Stimulated activated CD4-positive, alpha-beta T cell treated with anti-CD3 and anti-CD28 coated beads, Interleukin-4, amount 100 ng/mL, for 1 hour (primary cell): ENCODE data around the gene CDHR2.

ENCODE experiments used
- DNase-seq: peaks from one replicate; pipeline ENCODE4 v3.0.0-alpha.2; 2020

The CDHR2 gene

DNA sequence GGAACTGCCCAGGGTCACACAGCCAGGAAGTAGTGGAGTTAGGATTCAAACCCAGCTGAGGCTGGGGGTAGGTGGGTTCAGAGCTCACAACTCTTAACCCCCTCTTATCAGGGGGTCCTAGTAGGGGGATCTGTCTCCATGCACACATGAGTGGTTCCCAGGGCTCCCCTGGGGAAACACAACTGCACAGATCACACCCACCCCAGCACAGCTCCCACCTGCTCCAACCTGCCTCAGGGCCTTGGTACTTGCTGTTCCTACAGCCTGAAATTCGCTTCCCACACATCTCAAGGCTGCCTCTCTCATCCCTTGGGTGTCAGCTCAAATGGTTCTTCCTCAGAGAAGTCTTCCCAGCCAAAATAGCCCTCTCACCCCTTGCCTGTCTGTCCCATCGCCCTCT lies 76.4 kb downstream of the CDHR2 start:
- DNase-seq, result no peak

DNA sequence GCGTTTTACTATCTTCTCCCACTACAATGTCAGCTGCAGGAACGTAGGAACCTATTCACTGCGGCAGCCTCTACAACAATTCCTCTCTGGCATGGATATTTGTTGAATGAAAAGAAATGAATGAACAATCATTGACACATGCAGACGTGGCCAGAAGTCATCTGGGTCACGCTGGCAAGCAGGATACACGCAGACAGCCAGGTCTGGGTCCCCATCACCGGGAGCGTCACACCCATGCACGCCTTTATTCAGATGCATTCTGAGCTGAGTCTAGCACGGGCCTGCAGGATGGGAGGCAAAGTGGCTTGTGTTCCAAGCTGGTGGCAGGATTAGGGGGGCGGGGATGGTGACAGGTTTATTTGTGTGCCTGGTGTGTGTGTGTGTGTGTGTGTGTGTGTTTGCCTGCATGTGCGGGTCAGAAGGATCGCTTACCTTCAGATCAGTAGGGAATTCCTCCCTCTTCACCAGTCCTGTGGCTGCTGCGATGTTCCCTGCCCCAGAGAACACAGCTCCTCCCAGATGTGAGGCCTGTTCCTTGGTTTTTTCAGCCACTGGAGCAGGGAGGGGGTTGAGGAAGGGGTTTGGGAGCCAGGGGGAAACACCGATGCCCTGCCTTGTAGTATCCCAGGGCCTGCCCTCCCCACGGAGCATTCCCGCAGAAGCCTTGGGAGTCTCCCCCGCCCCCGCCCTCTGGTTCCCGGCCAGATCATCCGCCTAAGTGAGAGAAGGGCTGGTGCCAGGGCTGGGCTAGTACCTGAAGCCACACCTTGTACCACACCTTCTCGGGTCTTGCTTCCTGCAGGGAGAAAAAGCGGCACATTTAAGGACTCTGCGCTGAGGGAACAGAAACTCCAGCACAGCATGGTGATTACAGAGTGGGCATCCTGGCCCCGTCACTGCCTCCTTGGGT lies 77.1 kb downstream of the CDHR2 start:
- DNase-seq, result no peak

DNA sequence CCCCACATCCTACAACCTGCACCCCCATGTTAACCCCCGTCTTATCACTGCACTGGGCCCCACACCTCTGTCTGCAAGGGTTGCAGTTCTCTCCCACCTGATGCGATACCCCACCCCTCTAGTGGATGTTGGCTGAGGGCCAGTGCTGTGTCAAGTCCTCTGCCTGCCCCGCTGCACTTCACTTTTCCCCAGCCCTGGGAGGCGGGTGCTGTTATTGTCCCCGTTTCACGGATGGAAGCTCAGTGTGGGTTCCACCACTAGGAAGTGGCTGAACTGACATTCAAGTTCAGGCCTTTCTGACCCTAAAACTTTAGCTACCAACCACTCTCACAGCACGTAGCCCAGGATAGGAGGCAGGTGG lies 77.7 kb downstream of the CDHR2 start:
- no peak for DNase-seq

DNA sequence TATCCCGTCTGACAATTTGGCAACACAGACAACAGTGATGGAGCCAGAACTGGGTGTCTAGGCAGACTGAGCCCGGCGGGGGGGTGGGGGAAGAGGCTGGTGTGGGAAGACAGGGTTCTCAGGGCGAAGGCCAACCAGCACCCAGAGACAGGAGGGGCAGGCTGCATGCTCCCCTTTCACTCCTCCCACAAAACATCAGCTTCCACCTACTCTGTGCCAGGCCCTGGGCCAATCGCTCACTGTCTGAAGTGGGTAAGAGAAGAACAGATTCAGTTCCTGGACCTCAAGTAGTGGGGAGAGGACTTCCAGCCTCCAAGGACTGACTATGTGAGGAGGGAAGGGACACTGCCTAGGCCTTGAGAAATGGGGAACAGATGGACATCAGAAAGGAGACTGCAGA lies 78.4 kb downstream of the CDHR2 start:
- DNase-seq, result no peak

DNA sequence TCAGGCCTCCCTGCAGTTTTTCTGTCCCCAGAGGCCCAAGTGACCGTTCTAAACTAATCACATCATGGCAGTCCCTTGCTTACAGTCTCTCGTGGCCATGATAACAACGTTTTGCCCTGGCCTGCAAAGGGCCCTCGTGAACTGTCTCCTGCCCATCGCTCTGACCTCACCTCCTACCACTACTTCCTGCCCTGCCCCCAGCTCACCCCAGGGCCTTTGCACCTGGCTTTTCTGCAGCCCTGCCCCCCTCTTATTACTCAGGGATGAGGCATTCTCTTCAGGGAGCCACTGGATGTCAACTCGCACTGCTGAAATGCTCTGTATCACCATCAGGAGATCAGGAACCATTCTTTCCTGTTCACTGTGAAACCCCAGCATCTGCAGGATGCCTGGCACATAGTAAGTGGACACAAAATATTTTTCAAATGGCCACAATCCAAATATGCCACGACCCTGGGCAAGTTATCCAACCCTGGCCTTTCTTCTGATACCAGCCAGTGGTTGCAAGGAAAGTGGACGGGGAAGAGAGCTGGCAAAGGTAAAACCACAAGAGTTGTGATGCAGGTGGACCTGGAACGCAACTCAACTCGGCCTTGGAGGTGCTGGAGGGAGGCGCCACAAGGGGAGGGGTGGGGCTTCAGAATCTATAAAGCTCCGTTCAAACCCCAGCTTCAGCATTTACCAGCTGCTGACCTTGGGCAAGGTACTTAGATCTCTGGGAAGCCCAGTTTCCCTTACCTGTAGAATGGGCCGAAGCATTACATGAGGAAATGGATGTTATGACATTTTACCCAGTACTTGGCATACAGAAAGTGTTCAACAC lies 79.5 kb downstream of the CDHR2 start:
- DNase-seq, result no peak

DNA sequence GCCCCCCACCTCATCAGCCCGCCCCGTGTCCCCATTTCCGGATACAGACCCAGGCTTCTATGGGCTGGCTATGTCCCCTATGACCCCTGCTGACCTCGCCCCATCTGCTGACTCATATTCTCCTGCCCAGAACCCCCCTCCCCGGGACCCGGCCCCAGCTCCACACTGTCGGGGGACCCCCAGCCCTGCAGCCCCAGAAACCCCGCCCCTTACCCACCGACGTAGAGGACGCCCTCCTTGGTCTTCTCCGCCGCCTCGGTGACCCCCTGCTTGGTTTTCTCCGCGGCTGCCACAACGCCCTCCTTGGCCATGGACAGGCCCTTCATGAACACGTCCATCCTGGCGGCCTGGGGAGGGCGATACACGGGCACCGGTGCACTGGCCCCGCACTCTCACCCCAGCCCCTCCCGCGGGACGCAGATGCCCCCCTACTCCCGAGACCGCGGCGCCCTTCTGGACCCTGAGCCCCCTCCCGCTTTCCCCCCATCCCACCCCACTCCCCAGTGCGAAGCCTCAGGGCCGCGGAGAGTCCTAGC lies 80.2 kb downstream of the CDHR2 start:
- DNase-seq, result no peak

DNA sequence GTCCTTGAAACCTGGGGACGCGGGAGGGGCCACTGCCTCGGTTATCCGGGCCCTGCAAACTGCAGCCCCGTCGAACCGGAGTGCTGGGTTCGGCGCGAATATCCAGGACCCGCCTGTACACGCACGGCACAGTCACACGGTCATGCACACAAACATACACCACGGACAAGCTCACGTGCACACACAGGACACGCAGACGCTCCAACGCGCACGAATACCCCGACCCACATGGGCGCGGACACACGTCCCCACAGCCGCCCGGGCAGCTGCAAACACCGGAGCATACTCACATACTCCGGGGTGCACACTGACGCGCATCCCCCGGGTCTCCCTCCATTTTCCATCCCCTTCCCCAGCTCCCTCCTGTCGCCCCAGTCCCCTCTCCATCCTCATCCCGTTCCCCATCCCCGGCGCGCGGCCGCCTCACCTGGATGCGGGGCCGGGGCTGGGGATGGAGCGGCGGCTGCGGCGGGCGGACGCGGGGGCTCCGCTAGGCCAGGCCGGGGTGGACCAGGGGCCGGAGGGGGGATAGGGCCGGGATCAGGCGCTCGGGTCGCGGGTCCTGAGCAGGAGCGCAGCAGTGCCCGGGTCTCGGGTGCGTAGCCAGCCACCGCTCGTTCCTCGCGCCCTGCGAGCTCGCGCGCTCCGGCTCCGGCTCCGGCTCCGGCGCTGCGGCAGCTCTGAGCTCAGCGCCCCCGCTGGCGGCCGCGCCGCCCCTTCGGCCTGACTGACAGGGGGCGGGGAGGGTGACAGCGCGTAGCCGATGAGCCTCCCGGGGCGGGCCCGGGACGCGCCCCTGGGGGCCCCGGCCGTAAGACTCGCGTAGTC lies 80.9 kb downstream of the CDHR2 start, which contains the start of the genes EIF4E1B and SNCB:
TSS of gene EIF4E1B (plus strand) at position 823 of the 828 bp plus-strand sequence. CDS start 12,113 bp downstream, outside the sequence.
TSS of gene SNCB (minus strand) at position 682 of the 828 bp plus-strand sequence. CDS start 880 bp downstream, outside the sequence.
- peak; percentile 61 for DNase-seq

DNA sequence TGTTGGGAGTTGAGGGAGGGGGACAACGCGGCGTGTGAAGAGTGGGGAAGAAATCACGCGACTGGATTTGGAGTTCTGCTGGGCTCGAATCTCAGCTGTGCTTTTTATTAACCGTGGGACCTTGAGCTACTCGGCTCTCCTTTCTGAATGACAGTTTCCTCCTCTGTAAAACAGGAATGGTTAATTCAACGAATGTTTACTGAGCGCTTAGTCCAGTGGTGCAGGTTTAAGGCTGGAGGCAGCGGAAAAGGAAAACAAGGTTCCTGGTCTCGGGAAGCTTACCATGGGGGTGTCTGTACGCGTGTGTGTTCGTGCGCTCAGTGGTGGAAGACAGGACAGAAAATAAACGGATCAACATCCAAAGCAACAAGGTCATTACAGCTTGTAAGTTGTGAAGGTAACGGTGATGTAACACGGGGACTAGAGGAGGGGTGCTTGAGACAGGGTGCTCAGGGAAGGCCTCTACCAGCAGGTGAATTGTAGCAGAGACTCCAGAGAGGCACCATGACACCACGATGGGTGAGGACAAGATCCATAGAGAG lies 81.6 kb downstream of the CDHR2 start:
- no peak for DNase-seq

DNA sequence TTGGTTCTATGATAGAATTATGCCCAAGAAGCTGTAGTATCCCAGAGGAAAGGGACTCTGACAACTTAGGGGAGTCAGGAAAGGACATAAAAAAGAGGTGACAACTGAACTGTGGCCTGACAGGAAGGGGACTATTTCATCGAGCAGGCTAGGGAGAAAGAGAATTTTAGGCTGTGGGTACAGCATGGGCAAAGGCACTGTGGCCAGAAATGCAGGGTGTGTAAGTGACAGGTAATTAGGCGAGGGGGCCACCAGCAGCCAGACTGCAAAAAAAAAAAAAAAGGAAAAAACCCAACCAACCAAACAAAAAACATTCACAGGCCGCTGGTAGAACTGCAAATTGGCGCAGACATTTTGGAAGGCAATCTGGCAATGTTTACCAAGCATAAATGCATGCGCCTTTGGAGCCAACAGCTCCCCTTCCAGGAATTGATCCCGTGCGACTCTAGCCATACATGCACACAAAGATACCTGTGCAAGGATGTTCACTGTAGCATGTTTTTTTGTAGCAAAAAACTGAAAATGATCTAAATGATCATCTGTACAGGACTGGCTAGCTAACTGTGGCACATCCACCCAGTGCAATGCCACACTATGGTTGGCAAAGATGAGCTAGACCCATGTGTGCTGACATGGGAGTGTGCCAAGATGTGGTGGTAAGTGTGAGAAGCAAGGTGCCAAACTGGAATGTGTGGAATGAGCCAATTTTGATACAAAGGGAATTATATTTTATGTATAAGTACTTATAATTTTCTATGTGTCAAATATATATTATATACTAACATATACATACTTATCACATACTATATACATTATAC lies 82.5 kb downstream of the CDHR2 start:
- no peak for DNase-seq

DNA sequence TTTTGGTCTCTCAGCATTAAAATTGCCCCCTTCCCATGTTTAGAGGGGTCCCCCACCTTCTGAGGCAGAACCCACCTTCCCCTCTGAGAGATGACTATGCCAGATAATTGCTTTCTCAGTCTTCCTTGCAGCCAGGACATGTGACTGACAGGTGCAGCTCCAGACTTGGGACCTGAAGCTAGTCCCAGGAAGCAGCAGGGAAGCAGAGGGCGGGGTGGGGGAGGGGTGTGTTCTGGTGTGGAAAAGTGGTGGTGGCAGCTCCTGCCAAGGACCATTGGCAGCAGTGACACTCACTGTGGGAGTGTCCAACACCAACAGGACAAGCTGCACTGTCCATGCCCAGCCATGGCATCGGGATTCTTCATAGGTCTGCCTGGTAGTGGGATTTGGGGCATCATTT lies 83.6 kb downstream of the CDHR2 start:
- DNase-seq, result no peak

DNA sequence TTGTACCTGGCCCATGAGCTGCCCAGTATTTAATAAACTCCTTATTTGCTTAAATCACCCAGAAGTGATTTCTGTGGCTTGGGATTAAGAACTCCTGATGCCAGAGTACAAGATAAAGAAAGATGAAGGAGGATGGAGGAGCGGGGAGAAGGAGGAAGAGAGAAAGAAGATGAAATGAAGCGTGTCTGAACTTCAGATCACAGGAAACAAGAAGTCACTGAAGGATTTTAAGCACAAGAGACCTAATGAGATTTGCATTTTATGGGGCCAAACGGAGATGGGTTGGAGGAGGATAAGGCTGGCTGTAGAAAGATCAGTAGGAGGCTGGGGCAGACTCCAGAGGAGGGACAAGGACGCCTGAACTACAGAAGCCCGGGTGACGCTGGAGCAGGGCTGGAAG lies 84.5 kb downstream of the CDHR2 start:
- DNase-seq, result no peak

DNA sequence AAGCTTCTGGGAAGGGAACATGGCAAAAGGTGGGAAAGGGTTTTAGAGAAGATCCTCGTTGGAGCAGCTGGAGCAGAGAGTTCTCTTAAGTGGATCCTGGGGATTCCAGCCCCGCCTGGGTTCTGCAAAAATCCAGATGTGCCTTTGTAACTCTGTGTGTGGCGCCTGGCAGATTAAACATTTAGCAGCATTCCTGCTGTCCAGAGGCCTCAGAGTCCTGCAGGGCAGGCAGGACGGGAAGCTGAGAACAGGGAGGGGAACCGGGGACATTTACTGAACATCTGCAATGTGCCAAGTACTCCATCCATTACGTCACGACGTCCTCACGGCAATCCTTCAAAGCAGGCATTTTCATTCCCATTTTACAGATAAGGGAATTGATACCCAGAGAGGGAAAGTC lies 87.3 kb downstream of the CDHR2 start:
- no peak for DNase-seq

DNA sequence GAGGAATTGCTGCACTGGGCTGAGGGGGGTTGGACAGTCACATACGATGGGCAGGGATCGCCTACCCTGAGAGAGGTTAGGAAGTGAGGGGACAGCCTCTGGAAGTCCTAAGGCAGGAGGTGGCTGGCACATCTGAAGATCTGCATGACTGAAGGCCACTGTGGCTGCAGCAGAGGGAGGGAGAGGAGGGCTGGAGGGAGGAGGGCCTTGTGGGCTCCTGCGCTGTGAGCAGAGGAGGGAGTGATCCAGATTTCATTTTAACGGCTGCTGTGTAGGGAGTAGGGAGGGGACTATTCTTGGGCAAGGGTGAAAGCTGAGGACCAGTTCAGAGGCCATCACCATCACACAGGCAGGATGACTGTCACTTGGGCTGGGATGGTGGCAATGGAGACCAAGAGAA lies 88.4 kb downstream of the CDHR2 start:
- no peak for DNase-seq

DNA sequence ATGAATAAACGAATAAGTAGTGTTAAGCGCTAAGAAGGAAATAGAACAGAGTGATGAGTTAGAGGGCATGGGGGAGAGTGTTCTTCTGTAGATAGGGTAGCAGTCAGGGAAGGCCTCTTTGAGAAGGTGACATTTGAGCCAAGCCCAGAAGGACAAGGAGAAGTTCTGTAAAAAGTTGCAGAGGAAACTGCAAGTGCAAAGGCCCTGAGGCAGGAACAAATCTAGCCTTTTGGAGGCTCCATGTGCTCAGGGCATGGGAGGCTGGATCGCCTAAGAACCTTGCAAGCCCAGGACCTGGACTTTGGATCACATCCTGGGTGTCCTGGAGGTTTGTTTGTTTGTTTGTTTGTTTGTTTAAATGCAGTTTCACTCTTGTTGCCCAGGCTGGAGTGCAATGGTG lies 89.3 kb downstream of the CDHR2 start:
- DNase-seq, result no peak

DNA sequence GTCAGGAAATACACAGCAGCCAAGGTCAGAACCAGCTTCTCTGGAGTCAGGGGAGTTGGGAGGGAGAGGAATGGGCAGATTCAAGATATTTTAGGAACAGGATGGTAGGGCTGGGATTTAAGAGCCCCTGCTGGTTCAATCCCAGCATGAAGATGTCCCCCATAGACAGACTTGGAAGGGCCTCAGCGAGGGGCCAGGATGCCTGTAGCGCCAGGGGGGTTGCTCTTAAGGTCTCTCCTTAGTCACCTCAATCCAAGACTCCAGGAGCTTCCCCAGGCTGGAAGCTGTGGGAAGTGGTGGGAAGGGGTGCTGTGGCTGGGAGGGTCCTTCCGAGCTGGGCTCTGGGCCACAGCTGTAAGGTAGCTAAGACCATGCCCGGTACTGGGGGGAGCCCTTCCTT lies 90.1 kb downstream of the CDHR2 start:
- no peak for DNase-seq

DNA sequence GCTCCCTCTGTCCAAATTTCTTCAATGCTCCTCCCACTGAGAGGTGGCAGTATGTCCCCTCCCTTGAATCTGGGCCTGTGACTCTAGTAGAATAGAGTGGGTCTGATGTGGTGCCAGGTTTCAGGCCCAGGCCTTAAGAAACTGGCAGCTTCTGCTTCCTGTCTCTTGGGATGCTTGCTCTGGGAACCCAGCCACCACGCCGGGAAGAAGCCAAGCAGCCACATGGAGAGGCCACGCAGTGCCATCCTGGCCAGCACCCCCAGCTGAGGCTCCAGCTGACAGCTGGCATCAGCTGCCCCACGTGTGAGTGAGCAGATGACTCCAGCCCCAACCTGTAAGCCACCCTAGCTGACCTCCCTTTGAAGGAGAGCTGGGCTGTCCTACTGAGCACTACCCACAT lies 90.8 kb downstream of the CDHR2 start:
- DNase-seq, result no peak

DNA sequence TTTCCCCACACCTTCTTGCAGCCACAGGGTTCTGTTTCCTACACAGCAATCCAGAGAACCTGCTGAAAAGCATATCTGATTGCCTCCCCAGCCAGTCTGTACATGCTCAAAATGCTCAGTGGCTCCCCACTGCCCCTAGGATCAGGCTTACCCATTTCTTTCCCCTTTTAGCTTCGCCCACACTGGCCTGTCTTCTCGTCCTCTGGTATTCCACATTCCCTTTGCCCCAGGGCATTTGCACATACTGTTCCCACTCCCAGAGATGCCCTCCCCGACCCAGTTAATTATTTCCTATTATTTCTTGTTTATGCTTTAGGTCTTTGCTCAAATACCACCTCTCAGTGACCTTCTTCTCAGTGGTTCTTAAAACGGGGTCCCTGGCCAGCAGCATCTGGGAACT lies 91.5 kb downstream of the CDHR2 start:
- DNase-seq, result no peak

DNA sequence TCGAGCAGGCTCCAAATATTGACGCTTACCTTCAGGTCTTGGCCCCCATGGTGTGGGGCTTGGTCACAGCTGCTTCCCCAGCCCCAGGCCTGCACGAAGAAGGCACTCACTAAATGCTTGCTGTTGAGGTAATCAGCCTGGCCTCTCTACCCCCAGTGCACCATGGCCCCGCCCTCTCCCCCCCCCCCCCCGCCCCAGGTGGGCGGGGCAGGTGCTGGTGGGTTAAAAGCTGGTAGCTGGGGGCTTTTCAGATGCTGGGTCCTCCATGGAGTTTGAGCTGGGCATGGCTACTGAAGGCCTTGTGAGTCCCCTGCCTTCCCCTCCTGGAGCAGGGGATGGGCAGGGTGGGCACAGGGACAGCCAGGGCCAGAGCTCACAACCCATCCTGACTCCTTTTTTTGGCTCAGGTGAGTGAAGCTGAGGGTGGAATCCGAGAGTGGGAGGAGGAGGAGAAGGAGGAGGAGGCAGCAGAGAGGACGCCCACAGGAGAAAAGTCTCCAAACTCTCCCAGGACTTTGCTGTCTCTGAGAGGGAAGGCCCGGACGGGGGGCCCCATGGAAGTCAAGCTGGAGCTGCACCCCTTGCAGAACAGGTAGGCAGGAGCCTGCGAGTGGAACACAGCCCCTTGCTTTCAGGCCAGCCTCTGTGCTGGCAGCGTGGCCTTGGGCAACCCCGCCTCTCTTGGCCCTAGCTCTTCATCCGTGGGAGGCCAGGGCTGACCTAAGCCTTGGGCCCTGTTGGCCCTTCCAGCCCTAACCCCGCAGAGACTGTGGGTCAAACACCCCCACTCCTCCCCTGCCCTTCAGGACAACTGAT lies 93.7 kb downstream of the CDHR2 start:
- DNase-seq, result no peak

DNA sequence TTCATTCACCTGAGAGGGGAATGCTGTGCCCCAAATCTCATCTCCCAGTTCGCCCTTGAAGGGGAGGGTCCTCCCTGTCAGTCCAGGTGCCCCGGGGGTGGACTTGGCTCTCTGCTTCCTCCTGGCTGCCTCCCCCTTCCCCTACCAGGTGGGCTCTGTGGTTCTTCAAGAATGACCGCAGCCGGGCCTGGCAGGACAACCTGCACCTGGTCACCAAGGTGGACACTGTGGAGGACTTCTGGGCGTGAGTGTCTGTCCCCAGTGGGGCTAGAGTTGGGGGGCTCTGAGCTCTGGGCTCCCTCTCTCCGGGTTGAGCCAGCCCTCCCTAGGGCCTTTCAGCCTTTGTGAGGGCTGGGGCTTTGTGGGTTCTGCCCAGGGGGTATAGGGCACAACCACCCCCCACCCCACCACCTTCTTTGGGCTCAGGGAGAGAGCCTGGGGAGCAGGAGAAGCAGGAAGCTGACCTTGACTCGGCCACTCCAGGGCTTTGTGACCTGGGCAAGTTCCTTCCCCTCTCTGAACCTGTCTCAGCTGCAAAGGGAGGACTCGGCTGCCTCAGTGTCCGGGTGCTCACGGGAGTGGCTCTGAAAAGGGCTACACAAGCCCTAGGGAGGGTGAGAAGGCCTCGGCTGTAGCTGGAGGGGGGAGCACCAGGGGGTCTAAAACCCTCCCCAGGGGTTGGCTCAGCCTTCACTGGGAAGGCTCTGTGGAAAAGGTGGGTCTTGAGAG lies 94.5 kb downstream of the CDHR2 start:
- no peak for DNase-seq

DNA sequence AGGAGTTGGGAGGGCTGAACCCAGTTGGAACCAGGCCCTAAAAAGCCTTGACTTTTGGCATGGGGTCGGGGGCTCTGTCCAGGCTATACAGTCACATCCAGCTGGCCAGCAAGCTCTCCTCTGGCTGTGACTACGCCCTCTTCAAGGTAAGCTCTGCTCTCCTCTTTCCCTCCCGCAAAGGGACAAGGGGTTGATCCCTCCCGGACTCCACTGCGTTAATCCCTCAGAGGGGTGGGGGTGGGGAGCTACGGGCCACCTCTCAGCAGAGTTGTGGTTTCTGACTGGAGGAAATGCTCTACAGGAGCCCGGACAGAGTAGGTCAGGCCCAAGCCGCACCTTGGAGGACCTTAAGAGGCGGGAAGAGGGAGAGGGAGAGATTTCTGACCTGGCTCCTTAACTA lies 95.2 kb downstream of the CDHR2 start:
- no peak for DNase-seq
